ENCODE measurements around the gene NAPEPLD. TPM values are rescaled to one million over a fixed set of nuclear protein-coding genes. Genes with fewer than 3 reads are reported as not detected.

The NAPEPLD gene
- total and polyA plus RNA-seq, 2 donors (not counting 3 experiments of a cell fraction or from before 2014, with no cell fraction given): 2.6 to 6.7 TPM

DNA sequence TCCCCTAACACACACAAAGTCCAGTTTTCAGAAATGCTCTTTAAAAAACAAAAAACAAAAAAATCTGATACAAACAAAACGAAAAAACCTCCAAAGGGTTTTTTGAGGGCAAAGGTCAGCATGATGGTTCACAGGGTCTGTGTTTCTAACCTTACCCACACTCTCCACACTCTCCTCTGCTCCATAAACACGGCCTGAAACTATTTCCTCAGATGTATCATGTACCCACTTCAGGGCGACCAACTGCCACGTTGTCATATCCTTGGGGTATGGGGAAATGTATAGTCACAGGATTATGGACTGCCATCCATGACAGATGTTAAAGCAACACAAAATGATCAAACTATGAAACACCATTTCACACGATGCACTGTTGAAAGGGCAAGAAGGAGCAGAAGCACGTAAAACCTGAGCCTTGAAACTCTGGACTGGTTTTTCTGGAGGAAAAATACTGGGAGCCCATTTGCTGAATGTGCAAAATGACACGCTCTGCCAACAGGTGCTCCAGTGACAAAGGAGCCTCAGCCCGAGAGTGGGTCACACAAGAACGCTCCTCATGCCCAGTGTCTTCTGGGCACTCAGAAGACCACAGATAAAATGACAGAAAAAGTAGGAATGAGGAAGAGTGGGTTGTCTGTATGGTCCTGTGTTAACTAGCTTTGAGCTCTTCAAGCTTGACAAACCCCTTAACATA, 15.8 kb downstream of the NAPEPLD start:
- BruUV-seq (replicated peaks): no TSS peak
- DNase-seq (ENCODE audit: low read depth, low spot score): no peak
- H3K9me3 ChIP-seq (replicated peaks; ENCODE audit: control insufficient read depth, insufficient read depth, low read length): no peaks in the 10 kb centered on the region
- no peak overlapping the region for H2AFZ ChIP-seq (ENCODE audit: low read depth, low read length)
- ChIA-PET POLR2A (no interaction called here), CTCF (no interaction called here)
- H3K4me3 ChIP-seq (replicated peaks in 1 of 3; ENCODE audit: insufficient read depth in 1 of 3, low read depth in 1 of 3, low read length in 3 of 3): no peak overlapping the region
- intact Hi-C loops (cut with micrococcal nuclease) (no loop called here), dilution Hi-C loops (cut with MboI; ENCODE audit: extremely low pct_ligation_motif_present, low sequenced_read_pairs) (no loop called here)
- H3K4me1 ChIP-seq (ENCODE audit: control insufficient read depth, extremely low read depth, insufficient read depth, low read length): no peaks in the 10 kb centered on the region
- H3K36me3 ChIP-seq (ENCODE audit: control insufficient read depth in 2 of 2, extremely low read depth in 1 of 2, insufficient read depth in 2 of 2, low read length in 2 of 2): no peaks in the 10 kb centered on the region
- H3K27me3 ChIP-seq (ENCODE audit: control insufficient read depth in 2 of 2, insufficient read depth in 2 of 2, low read length in 2 of 2): no peaks in the 10 kb centered on the region
- no peak overlapping the region for H3K9ac ChIP-seq (replicated peaks; ENCODE audit: extremely low read depth, insufficient read depth, low read length)
- no peaks in the 10 kb centered on the region for H3K9me1 ChIP-seq (replicated peaks; ENCODE audit: control insufficient read depth, extremely low read depth, insufficient read depth, low read length)
- FAIRE-seq: no peak
- no peak for TF ChIP-seq EZH2 (IDR thresholded peaks at IDR 0.05; ENCODE audit: borderline replicate concordance, low read depth, low read length, severe bottlenecking)
- TF ChIP-seq POLR2AphosphoS5 (IDR thresholded peaks at IDR 0.05; ENCODE audit: insufficient read depth, low read depth, low read length): no peak
- TF ChIP-seq GATA2 (IDR thresholded peaks at IDR 0.05; ENCODE audit: insufficient read depth, insufficient read length, low read depth, low read length): no peak
- TF ChIP-seq, protein P1, sequence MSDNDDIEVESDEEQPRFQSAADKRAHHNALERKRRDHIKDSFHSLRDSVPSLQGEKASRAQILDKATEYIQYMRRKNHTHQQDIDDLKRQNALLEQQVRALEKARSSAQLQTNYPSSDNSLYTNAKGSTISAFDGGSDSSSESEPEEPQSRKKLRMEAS (IDR thresholded peaks at IDR 0.05; ENCODE audit: insufficient read depth, insufficient read length): no peak
- TF ChIP-seq POLR2A (IDR thresholded peaks at IDR 0.05; ENCODE audit: low read depth, low read length): no peak
- no peak for TF ChIP-seq MYC (IDR thresholded peaks at IDR 0.05; ENCODE audit: low read depth, low read length)
- TF ChIP-seq FOS (IDR thresholded peaks at IDR 0.05; ENCODE audit: borderline replicate concordance, insufficient read depth, low read length): no peak
- TF ChIP-seq, protein P2, sequence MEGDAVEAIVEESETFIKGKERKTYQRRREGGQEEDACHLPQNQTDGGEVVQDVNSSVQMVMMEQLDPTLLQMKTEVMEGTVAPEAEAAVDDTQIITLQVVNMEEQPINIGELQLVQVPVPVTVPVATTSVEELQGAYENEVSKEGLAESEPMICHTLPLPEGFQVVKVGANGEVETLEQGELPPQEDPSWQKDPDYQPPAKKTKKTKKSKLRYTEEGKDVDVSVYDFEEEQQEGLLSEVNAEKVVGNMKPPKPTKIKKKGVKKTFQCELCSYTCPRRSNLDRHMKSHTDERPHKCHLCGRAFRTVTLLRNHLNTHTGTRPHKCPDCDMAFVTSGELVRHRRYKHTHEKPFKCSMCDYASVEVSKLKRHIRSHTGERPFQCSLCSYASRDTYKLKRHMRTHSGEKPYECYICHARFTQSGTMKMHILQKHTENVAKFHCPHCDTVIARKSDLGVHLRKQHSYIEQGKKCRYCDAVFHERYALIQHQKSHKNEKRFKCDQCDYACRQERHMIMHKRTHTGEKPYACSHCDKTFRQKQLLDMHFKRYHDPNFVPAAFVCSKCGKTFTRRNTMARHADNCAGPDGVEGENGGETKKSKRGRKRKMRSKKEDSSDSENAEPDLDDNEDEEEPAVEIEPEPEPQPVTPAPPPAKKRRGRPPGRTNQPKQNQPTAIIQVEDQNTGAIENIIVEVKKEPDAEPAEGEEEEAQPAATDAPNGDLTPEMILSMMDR (IDR thresholded peaks at IDR 0.05; ENCODE audit: extremely low read depth in 1 of 2, insufficient read depth in 1 of 2, low read depth in 1 of 2, low read length in 2 of 2): no peak
- no peak for TF ChIP-seq JUN (IDR thresholded peaks at IDR 0.05; ENCODE audit: borderline replicate concordance, insufficient read depth, insufficient read length, low read depth)
- H3K4me2 ChIP-seq (ENCODE audit: insufficient read depth, low read length): no peak overlapping the region
- peaks cover 3% of the 10 kb centered on the region for H3K79me2 ChIP-seq (ENCODE audit: control insufficient read depth, insufficient read depth, low read length)
- H4K20me1 ChIP-seq (replicated peaks; ENCODE audit: control insufficient read depth, extremely low read depth, insufficient read depth, low read length): no peaks in the 10 kb centered on the region
- H3K27ac ChIP-seq (ENCODE audit: insufficient read depth, low read depth, low read length): no peak overlapping the region

Data from endothelial cell of umbilical vein (primary cell).